DLD1 (cell line): ENCODE data around the gene NUFIP1.

Experiments
- in situ Hi-C: cut with HindIII; loops from 2 replicates; pipeline ENCODE4 v1.10.0; 2017; ENCODE audit warnings: low sequenced_read_pairs

NUFIP1 gene

DNA sequence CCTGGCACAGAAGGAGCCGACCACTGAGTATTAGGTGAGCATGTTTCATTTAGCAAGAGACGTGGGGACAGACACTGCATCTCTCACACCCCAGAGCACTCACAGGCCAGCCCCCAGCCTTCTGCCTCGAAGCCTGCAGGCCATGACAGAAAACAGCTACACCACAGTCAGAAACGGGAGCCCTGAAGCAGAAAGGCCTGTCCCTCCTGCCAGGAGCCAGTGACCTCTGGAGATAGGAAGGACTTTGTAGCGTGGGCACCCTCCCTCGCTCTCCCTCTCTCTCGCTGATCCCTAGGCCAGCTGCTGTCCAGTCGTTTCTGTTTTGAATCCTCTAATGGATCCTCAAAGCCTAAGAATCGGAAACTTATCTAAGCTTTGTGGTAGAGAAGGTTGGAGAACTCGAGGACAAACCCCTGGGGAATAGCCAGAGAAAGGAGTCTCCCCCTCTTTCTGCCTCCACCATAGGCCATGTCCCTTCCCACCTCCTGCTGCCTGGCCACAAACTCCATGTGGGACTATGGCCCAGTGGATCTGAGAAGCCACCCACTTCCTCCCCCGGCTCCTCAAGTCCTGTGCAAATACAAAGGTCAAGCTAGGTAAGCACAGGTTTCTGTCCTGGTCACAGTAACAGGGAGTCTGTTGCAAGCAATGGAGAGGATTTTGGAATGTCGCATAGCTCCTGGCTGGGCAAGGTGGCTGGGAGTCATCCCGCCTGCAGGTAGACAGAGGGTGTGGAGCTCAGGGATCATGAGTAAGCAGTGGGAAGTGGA is 95.1 kb downstream of the NUFIP1 start:
- in situ Hi-C loops = loop anchor here (10.0 kb wide), 1 partner anchor 409 kb away; no protein-coding TSS in a partner anchor
